H1 (cell line): ENCODE results near the gene EME2. TPM values are rescaled to one million over a fixed set of nuclear protein-coding genes. Genes with fewer than 3 reads are reported as not detected.

ENCODE experiments used
- CTCF ChIA-PET: fragments of 300-600 bp; sonication (Branson Sonifier 250); formaldehyde crosslinking; loops from one replicate; lab custom pipeline; 2021; ENCODE audit not compliant: partially characterized antibody; lab: Charles Lee
- POLR2A ChIA-PET: fragments of 300-600 bp; sonication (Branson Sonifier 250); formaldehyde crosslinking; loops from one replicate; lab custom pipeline; 2021; ENCODE audit warnings: inconsistent platforms; ENCODE audit not compliant: partially characterized antibody; lab: Charles Lee
- DNase-seq, 2 experiments: peaks; one replicate each; pipeline versions ENCODE4 v3.0.0 to v3.0.0-alpha.2; 2010 to 2022; ENCODE audit warnings: low spot score in 2 of 2, low read depth in 1 of 2, mixed read lengths in 1 of 2
- FAIRE-seq: peaks from 2 replicates; lab custom pipeline; 2011; peaks lifted over from hg19 to GRCh38; lab: Jason Lieb, UNC
- H2AFZ ChIP-seq: 2 replicates; pipeline ENCODE4 v1.8.1; 2012; ENCODE audit warnings: low read length, inconsistent platforms
- H2AK5ac ChIP-seq: 2 replicates; pipeline ENCODE4 v1.6.1; 2013; ENCODE audit warnings: low read depth, low read length
- H2BK120ac ChIP-seq: replicated peaks from 2 replicates; pipeline ENCODE3; 2013; ENCODE audit warnings: low read depth, low read length, inconsistent platforms
- H2BK12ac ChIP-seq: 2 replicates; pipeline ENCODE4 v1.6.1; 2013; ENCODE audit warnings: low read depth, low read length
- H2BK15ac ChIP-seq: 2 replicates; pipeline ENCODE4 v1.6.1; 2013; ENCODE audit warnings: low read length
- H2BK20ac ChIP-seq: 2 replicates; pipeline ENCODE4 v1.6.1; 2013; ENCODE audit warnings: low read length
- H2BK5ac ChIP-seq: 2 replicates; pipeline ENCODE4 v1.6.1; 2013; ENCODE audit warnings: low read depth, low read length
- H3K14ac ChIP-seq: 2 replicates; pipeline ENCODE4 v1.6.1; 2013; ENCODE audit warnings: inconsistent platforms; ENCODE audit not compliant: insufficient read length
- H3K18ac ChIP-seq: 2 replicates; pipeline ENCODE4 v1.6.1; 2013; ENCODE audit warnings: low read length; ENCODE audit errors: extremely low read depth
- H3K23ac ChIP-seq: 2 replicates; pipeline ENCODE4 v1.6.1; 2013; ENCODE audit warnings: inconsistent platforms; ENCODE audit not compliant: insufficient read length
- H3K23me2 ChIP-seq: 2 replicates; pipeline ENCODE4 v1.6.1; 2013; ENCODE audit warnings: low read depth, low read length
- H3K27ac ChIP-seq: 2 replicates; pipeline ENCODE4 v1.6.1; 2011; ENCODE audit warnings: low read depth, low read length, inconsistent platforms
- H3K27me3 ChIP-seq, 4 experiments: replicated peaks in 1 of 4; 1 replicate in 1 of 4; 2 replicates in 3 of 4; pipeline versions ENCODE4 v1.6.1 to v1.8.1; 2011 to 2013; ENCODE audit warnings: low read length in 3 of 4, mild to moderate bottlenecking in 3 of 4, inconsistent platforms in 2 of 4, mixed read lengths in 2 of 4, moderate library complexity in 1 of 4; ENCODE audit not compliant: control insufficient read depth in 3 of 4, insufficient read depth in 3 of 4; ENCODE audit errors: extremely low read depth in 1 of 4
- H3K36me3 ChIP-seq, 4 experiments: 2 replicates each; pipeline versions ENCODE4 v1.6.1 to v1.8.1; 2011 to 2013; ENCODE audit warnings: mild to moderate bottlenecking in 4 of 4, low read length in 3 of 4, moderate library complexity in 2 of 4, control low read depth in 1 of 4, inconsistent platforms in 1 of 4; ENCODE audit not compliant: insufficient read depth in 4 of 4, control insufficient read depth in 2 of 4
- H3K4ac ChIP-seq: replicated peaks from 2 replicates; pipeline ENCODE3; 2013; ENCODE audit warnings: low read length, low read depth, mixed read lengths, inconsistent platforms; ENCODE audit not compliant: insufficient read length
- H3K4me1 ChIP-seq, 4 experiments: replicated peaks in 1 of 4; 1 replicate in 1 of 4; 2 replicates in 3 of 4; pipeline versions ENCODE4 v1.6.1 to v1.8.1; 2011 to 2013; ENCODE audit warnings: low read length in 3 of 4, inconsistent platforms in 2 of 4, mixed read lengths in 1 of 4; ENCODE audit not compliant: insufficient read depth in 4 of 4, control insufficient read depth in 3 of 4
- H3K4me2 ChIP-seq, 2 experiments: 2 replicates each; pipeline versions ENCODE4 v1.6.1 to v1.8.1; 2011 to 2013; ENCODE audit warnings: low read depth in 2 of 2, low read length in 2 of 2, control low read depth in 1 of 2, inconsistent platforms in 1 of 2, mild to moderate bottlenecking in 1 of 2; ENCODE audit not compliant: insufficient read depth in 1 of 2
- H3K4me3 ChIP-seq, 4 experiments: fragments of 200-600, 300-600 bp in 1 of 4; sonication (generic), shearing (Covaris generic), sonication (Bioruptor Twin) in 1 of 4; 2 replicates each; pipeline versions ENCODE4 v1.5.1 to v1.8.1; 2011 to 2016; ENCODE audit warnings: low read length in 4 of 4, low read depth in 3 of 4, control low read depth in 2 of 4, inconsistent platforms in 2 of 4, mild to moderate bottlenecking in 2 of 4, mixed read lengths in 1 of 4, moderate library complexity in 1 of 4; ENCODE audit not compliant: insufficient read depth in 2 of 4; ENCODE audit errors: extremely low read depth in 1 of 4
- H3K56ac ChIP-seq: replicated peaks from 2 replicates; pipeline ENCODE3; 2013; ENCODE audit warnings: low read depth, mild to moderate bottlenecking, mixed read lengths, low read length, inconsistent platforms; ENCODE audit not compliant: insufficient read length
- H3K79me1 ChIP-seq: 2 replicates; pipeline ENCODE4 v1.6.1; 2013; ENCODE audit warnings: low read depth, low read length, control low read depth
- H3K79me2 ChIP-seq, 2 experiments: 2 replicates each; pipeline versions ENCODE4 v1.6.1 to v1.8.1; 2012 to 2013; ENCODE audit warnings: low read length in 2 of 2, mild to moderate bottlenecking in 2 of 2, inconsistent platforms in 1 of 2; ENCODE audit not compliant: insufficient read depth in 2 of 2, control insufficient read depth in 1 of 2
- H3K9ac ChIP-seq, 4 experiments: replicated peaks in 1 of 4; 1 replicate in 1 of 4; 2 replicates in 3 of 4; pipeline versions ENCODE4 v1.6.1 to v1.8.1; 2011 to 2013; ENCODE audit warnings: low read depth in 3 of 4, low read length in 3 of 4, control low read depth in 2 of 4, mild to moderate bottlenecking in 2 of 4, moderate library complexity in 2 of 4, inconsistent platforms in 1 of 4; ENCODE audit errors: extremely low read depth in 1 of 4
- H3K9me3 ChIP-seq, 2 experiments: 2 replicates each; pipeline versions ENCODE4 v1.6.1 to v1.8.1; 2012 to 2013; ENCODE audit warnings: mild to moderate bottlenecking in 2 of 2, moderate library complexity in 2 of 2, control low read depth in 1 of 2, inconsistent platforms in 1 of 2, low read depth in 1 of 2, low read length in 1 of 2, mixed read lengths in 1 of 2; ENCODE audit not compliant: insufficient read depth in 2 of 2
- H4K20me1 ChIP-seq, 2 experiments: replicated peaks in 1 of 2; 2 replicates each; pipeline versions ENCODE3 to v1.8.1; 2011 to 2013; ENCODE audit warnings: inconsistent platforms in 2 of 2, low read length in 2 of 2, mild to moderate bottlenecking in 1 of 2; ENCODE audit not compliant: insufficient read depth in 2 of 2, control insufficient read depth in 1 of 2
- H4K5ac ChIP-seq: 2 replicates; pipeline ENCODE4 v1.6.1; 2013; ENCODE audit warnings: low read length, low read depth, mixed read lengths, inconsistent platforms; ENCODE audit not compliant: insufficient read length
- H4K8ac ChIP-seq: 2 replicates; pipeline ENCODE4 v1.8.0; 2013; ENCODE audit warnings: mild to moderate bottlenecking, moderate library complexity, low read length, inconsistent platforms; ENCODE audit not compliant: insufficient read depth; ENCODE audit errors: extremely low read depth
- H4K91ac ChIP-seq: replicated peaks from 2 replicates; pipeline ENCODE3; 2013; ENCODE audit warnings: low read length, mixed read lengths, inconsistent platforms; ENCODE audit not compliant: insufficient read length
- BACH1 ChIP-seq: IDR thresholded peaks from 2 replicates; pipeline ENCODE4 v1.6.1; 2012; ENCODE audit warnings: low read length, improper control_type of control experiment
- BCL11A ChIP-seq, 2 experiments: IDR thresholded peaks; one replicate each; pipeline ENCODE4 v1.6.1; 2011; ENCODE audit warnings: low read depth in 2 of 2, low read length in 2 of 2, mild to moderate bottlenecking in 2 of 2
- CTBP2 ChIP-seq: IDR thresholded peaks from 2 replicates; pipeline ENCODE4 v1.7.0; 2011; ENCODE audit warnings: borderline replicate concordance, mild to moderate bottlenecking, moderate library complexity, mixed read lengths, low read length; ENCODE audit not compliant: insufficient read depth, insufficient read length
- EZH2 ChIP-seq: fragments of 200-600 bp; sonication (generic); IDR thresholded peaks from 2 replicates; pipeline ENCODE4 v1.7.1; 2012; ENCODE audit warnings: low read depth, mild to moderate bottlenecking, moderate library complexity, low read length, inconsistent platforms; ENCODE audit not compliant: severe bottlenecking
- KDM4A ChIP-seq: IDR thresholded peaks from one replicate; pipeline ENCODE4 v1.7.1; 2012; ENCODE audit warnings: low read depth, mild to moderate bottlenecking, moderate library complexity, low read length, inconsistent platforms; ENCODE audit not compliant: severe bottlenecking
- KDM5A ChIP-seq: fragments of 200-600 bp; IDR thresholded peaks from 2 replicates; pipeline ENCODE4 v1.7.1; 2012; ENCODE audit warnings: mild to moderate bottlenecking, low read length, inconsistent platforms, mixed read lengths
- RAD21 ChIP-seq, 2 experiments: IDR thresholded peaks in 1 of 2; conservative IDR thresholded peaks in 1 of 2; 2 replicates each; pipeline ENCODE4 v1.6.1; 2011; ENCODE audit warnings: low read depth in 2 of 2, low read length in 2 of 2, improper control_type of control experiment in 1 of 2, inconsistent platforms in 1 of 2, mild to moderate bottlenecking in 1 of 2, moderate library complexity in 1 of 2
- RXRA ChIP-seq: IDR thresholded peaks from 2 replicates; pipeline ENCODE4 v1.6.1; 2011; ENCODE audit warnings: low read depth, mild to moderate bottlenecking, low read length, moderate library complexity; ENCODE audit not compliant: insufficient read depth
- TAF7 ChIP-seq: optimal IDR thresholded peaks from 2 replicates; pipeline ENCODE3; 2011; ENCODE audit warnings: low read depth, mild to moderate bottlenecking, inconsistent platforms, low read length, moderate library complexity, borderline replicate concordance
- TBP ChIP-seq: IDR thresholded peaks from 2 replicates; pipeline ENCODE4 v1.6.1; 2011; ENCODE audit warnings: low read depth, low read length, improper control_type of control experiment
- WGBS, 2 experiments: shearing (Covaris generic) in 1 of 2; methylation state at CpG; one replicate each; pipeline versions ENCODE4 v1.1.6 to v1.1.7; 2013 to 2015; ENCODE audit warnings: low lambda C conversion rate in 2 of 2, mixed read lengths in 2 of 2, inconsistent platforms in 1 of 2, low coverage in 1 of 2, missing lambda C conversion rate in 1 of 2; ENCODE audit not compliant: insufficient replicate concordance in 2 of 2, insufficient coverage in 1 of 2, insufficient read length in 1 of 2; ENCODE audit errors: extremely low coverage in 1 of 2, missing lambda C conversion rate in 1 of 2; 5-methylcytosine and 5-hydroxymethylcytosine counted together
- polyA plus RNA-seq, 7 experiments: library from polyadenylated mRNA; depleted of rRNA in 3 of 7; stranded (reverse) in 5 of 7; unstranded in 2 of 7; fragments of >200 nt in 5 of 7; fragments of 200-250 nt in 2 of 7; gene quantifications; 1 replicate in 5 of 7; 2 replicates in 1 of 7; 4 replicates in 1 of 7; pipeline versions ENCODE4 v1.2.1 to v1.2.3, GENCODE V29; 2011 to 2013; ENCODE audit warnings: missing spikeins in 2 of 7, mixed read lengths in 2 of 7
- total RNA-seq: library from RNA; stranded (reverse); fragmentation: NEBNext Ultra II Directional; extraction: Animal tissue kit (Norgen Biotek cat#: 25700); gene quantifications from 2 replicates; pipeline ENCODE4 v1.2.1, GENCODE V29; 2021

EME2 gene
- total and polyA plus RNA-seq, 2 of the 8 experiments (the other 6 are each of a cell fraction or from before 2014, with no cell fraction given) = 13.1 to 19.7 TPM

GRCh38 chr16:1808691-1809090 is 36.1 kb downstream of the EME2 start:
- Histone ChIP-seq H3K79me1 (no peaks in the 10 kb centered on the region), H3K4ac (no peak overlapping the region), H2BK20ac (no peak overlapping the region), H3K23ac (no peak overlapping the region), H4K8ac (no peak overlapping the region), H2BK12ac (no peak overlapping the region), H3K4me2 (no peak overlapping the region), H2BK15ac (no peak overlapping the region), H3K23me2 (no peaks in the 10 kb centered on the region), H3K4me3 (no peak overlapping the region), H3K56ac (no peak overlapping the region), H3K4me1 (no peaks in the 10 kb centered on the region; a peak in 2 of 7 replicates), H3K9me3 (peaks cover 3 to 6% of the 10 kb centered on the region in 2 experiments; a peak in 1 of 4 replicates), H3K18ac (no peak overlapping the region), H4K91ac (no peak overlapping the region), H4K20me1 (no peaks in the 10 kb centered on the region), H3K27ac (no peak overlapping the region), H3K14ac (no peak overlapping the region), H3K9ac (no peak overlapping the region), H2AFZ (no peak overlapping the region), H2AK5ac (no peak overlapping the region), H2BK120ac (no peak overlapping the region), H4K5ac (no peak overlapping the region), H3K79me2 (no peaks in the 10 kb centered on the region), H3K27me3 (no peaks in the 10 kb centered on the region), H2BK5ac (no peak overlapping the region), H3K36me3 (no peaks in the 10 kb centered on the region; a peak in 1 of 8 replicates)
- POLR2A ChIA-PET = no interaction called here
- no peak for TF ChIP-seq EZH2
- TF ChIP-seq RXRA = no peak
- no peak for TF ChIP-seq CTBP2
- no peak for TF ChIP-seq TBP
- no peak for TF ChIP-seq BACH1
- no peak for TF ChIP-seq KDM4A
- no peak for TF ChIP-seq BCL11A (IDR thresholded peaks at IDR 0.05; ENCODE audit: low read depth in 2 of 2, low read length in 2 of 2)
- no peak for TF ChIP-seq TAF7
- no peak for TF ChIP-seq RAD21 (IDR thresholded peaks at IDR 0.05 in 1 of 2, conservative IDR thresholded peaks at IDR 0.05 in 1 of 2; ENCODE audit: low read depth in 2 of 2, low read length in 2 of 2)
- no peak for TF ChIP-seq KDM5A
- WGBS, 2 experiments = 84% methylated on average over 18 of the region's 18 CpGs; no CpG with 5 or more reads in 1 of the 2 experiments
- FAIRE-seq (no peak), DNase-seq (no peak)
- CTCF ChIA-PET = no interaction called here
